Caco-2 (cell line): Measurements from ENCODE around the gene MMEL1. TPM values are rescaled to one million over a fixed set of nuclear protein-coding genes. Genes with fewer than 3 reads are reported as not detected.

Experiments used
- BruUV-seq: library from RNA; stranded (reverse); fragments of 400-500 nt; replicated peaks from 2 replicates; lab custom pipeline; 2021; lab: Mats Ljungman, UMichigan
- CTCF ChIA-PET: fragments of 300-600 bp; sonication (Branson Sonifier 250); formaldehyde crosslinking; loops from one replicate; lab custom pipeline; 2022; ENCODE audit warnings: antibody characterized with exemption; lab: Charles Lee
- POLR2A ChIA-PET: fragments of 300-600 bp; sonication (Branson Sonifier 250); formaldehyde crosslinking; loops from one replicate; lab custom pipeline; 2022; ENCODE audit warnings: antibody characterized with exemption; lab: Charles Lee
- DNase-seq, 2 experiments: peaks; one replicate each; pipeline versions ENCODE4 v3.0.0 to v3.0.0-alpha.2; 2020 to 2022
- H3K27me3 ChIP-seq: replicated peaks from 2 replicates; pipeline ENCODE4 v1.6.0; 2011; ENCODE audit warnings: low read length; ENCODE audit not compliant: control insufficient read depth, insufficient read depth
- H3K36me3 ChIP-seq: 2 replicates; pipeline ENCODE4 v1.5.1; 2011; ENCODE audit warnings: low read length; ENCODE audit not compliant: control insufficient read depth, insufficient read depth
- H3K4me1 ChIP-seq: fragments of 250-450 bp; sonication (Bioruptor Pico); 2 replicates; pipeline ENCODE4 v1.5.1; 2020; ENCODE audit warnings: mild to moderate bottlenecking
- H3K4me3 ChIP-seq: 2 replicates; pipeline ENCODE4 v1.5.1; 2011; ENCODE audit warnings: low read depth, mild to moderate bottlenecking, control low read depth, low read length
- H3K9me3 ChIP-seq: fragments of 250-450 bp; sonication (Bioruptor Pico); 2 replicates; pipeline ENCODE4 v1.5.1; 2020; ENCODE audit warnings: mild to moderate bottlenecking, moderate library complexity
- H3K27ac Mint-ChIP-seq: one replicate; pipeline ENCODE4 v1.8.0; 2022; ENCODE audit warnings: mixed read lengths; ENCODE audit not compliant: unreplicated experiment
- H3K27me3 Mint-ChIP-seq: one replicate; pipeline ENCODE4 v1.8.0; 2022; ENCODE audit warnings: mixed read lengths; ENCODE audit not compliant: insufficient read depth, unreplicated experiment
- H3K36me3 Mint-ChIP-seq: one replicate; pipeline ENCODE4 v1.8.0; 2022; ENCODE audit warnings: mild to moderate bottlenecking, mixed read lengths; ENCODE audit not compliant: insufficient read depth, unreplicated experiment
- H3K4me1 Mint-ChIP-seq: one replicate; pipeline ENCODE4 v1.8.0; 2022; ENCODE audit warnings: low read depth, mixed read lengths; ENCODE audit not compliant: unreplicated experiment
- H3K4me3 Mint-ChIP-seq: one replicate; pipeline ENCODE4 v1.8.0; 2022; ENCODE audit warnings: mild to moderate bottlenecking, moderate library complexity, mixed read lengths; ENCODE audit not compliant: unreplicated experiment
- H3K9me3 Mint-ChIP-seq: one replicate; pipeline ENCODE4 v1.8.0; 2022; ENCODE audit warnings: mixed read lengths; ENCODE audit not compliant: unreplicated experiment
- CTCF ChIP-seq, 2 experiments: fragments of 200-600 bp in 1 of 2; IDR thresholded peaks; 1 replicate in 1 of 2; 2 replicates in 1 of 2; pipeline versions ENCODE4 v1.5.1 to v1.8.0; 2011 to 2022; ENCODE audit warnings: antibody characterized with exemption in 1 of 2, control low read depth in 1 of 2, inconsistent platforms in 1 of 2, low read depth in 1 of 2, low read length in 1 of 2, mild to moderate bottlenecking in 1 of 2, moderate library complexity in 1 of 2; ENCODE audit not compliant: insufficient read depth in 1 of 2, severe bottlenecking in 1 of 2, unreplicated experiment in 1 of 2
- intact Hi-C: fragments of 100-400 bp; cut with micrococcal nuclease; formaldehyde crosslinking; loops from one replicate; pipeline ENCODE4 v1.10.0; 2022; ENCODE audit not compliant: unreplicated experiment
- total RNA-seq: library from RNA; stranded (reverse); gene quantifications from 2 replicates; pipeline ENCODE4 v1.2.3, GENCODE V29; 2022

MMEL1 gene
- total RNA-seq, 1 experiment from 2014 or later, result not detected

DNA sequence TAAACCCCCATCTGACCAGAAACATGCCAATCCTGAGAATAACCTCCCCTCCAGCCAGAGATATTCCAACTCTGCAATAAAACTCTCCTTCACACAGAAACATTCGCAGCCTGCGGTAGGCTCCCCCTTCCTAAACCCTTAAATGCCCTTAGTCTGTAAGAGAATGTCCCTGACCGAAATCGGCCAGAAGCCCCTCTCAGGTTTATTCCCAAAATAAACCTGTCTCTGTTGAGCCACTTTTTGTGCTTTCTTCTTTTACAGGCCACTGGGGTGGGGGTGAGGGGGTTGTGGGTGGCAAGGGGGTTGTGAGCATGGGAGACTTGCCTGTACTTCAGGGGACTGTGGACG lies 41.6 kb downstream of the MMEL1 start:
- ChIA-PET POLR2A (no interaction called here), CTCF (no interaction called here)
- H3K4me1 Mint-ChIP-seq, result no peaks in the 10 kb centered on the region
- DNase-seq, result no peak
- Histone ChIP-seq H3K9me3 (no peaks in the 10 kb centered on the region), H3K27me3 (no peaks in the 10 kb centered on the region), H3K36me3 (no peaks in the 10 kb centered on the region), H3K4me3 (no peak overlapping the region), H3K4me1 (no peaks in the 10 kb centered on the region)
- H3K27ac Mint-ChIP-seq, result no peak overlapping the region
- intact Hi-C loops, result no loop called here
- H3K4me3 Mint-ChIP-seq, result no peak overlapping the region
- BruUV-seq, result no TSS peak
- H3K36me3 Mint-ChIP-seq, result peaks cover 3% of the 10 kb centered on the region
- H3K9me3 Mint-ChIP-seq, result no peaks in the 10 kb centered on the region
- no peaks in the 10 kb centered on the region for H3K27me3 Mint-ChIP-seq
- no peak for TF ChIP-seq CTCF (IDR thresholded peaks at IDR 0.05; ENCODE audit: insufficient read depth in 1 of 2, low read depth in 1 of 2, low read length in 1 of 2, severe bottlenecking in 1 of 2, unreplicated experiment in 1 of 2)

DNA sequence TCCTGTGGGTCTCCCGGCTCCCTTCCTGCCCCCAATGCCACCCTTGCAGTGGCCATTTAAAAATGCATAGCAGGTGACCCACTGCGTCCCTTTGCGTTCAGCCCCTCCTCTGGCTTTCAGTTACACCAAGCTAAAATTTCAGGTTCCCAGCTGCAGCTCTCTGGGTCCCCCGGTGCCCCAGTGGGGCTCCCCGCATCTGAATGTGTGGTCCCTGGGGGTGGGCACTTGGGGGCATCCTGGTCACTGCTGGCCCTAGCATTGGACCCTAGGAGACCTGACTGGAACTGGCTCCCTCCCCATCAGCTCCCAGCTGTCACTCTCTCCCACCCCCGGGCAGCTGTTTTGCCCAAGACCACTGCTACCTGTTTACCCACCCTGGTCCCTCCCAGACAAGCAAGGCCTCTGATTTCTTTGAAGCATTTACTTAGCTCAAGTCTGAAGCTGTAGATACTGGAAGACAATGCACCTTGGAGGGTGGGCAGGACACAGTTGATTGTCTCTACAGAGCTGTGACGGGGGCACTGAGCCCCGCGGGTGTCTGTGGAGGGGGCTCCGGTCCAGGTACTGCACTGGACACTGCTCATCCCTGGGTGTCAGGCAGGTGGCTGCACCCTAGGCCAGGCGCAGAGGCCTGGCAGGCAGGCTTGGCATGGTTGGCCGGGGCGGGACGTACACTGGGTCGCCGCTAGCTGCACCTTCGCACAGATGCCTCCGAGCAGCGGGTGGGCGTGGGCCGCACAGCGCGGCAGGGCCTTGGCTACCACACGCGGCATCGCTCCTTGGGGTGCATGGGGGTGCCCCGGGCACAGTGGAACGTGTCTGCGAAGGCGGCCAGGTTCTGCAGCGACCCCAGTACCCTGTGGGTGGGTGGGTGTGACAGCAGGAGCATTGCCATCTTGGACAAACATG lies 42.3 kb downstream of the MMEL1 start:
- Histone ChIP-seq H3K36me3 (no peaks in the 10 kb centered on the region), H3K9me3 (no peaks in the 10 kb centered on the region), H3K27me3 (no peaks in the 10 kb centered on the region), H3K4me1 (no peaks in the 10 kb centered on the region; the same call in 1 of the 2 replicates), H3K4me3 (no peak overlapping the region)
- Mint-ChIP-seq H3K27ac (no peak overlapping the region), H3K4me3 (no peak overlapping the region), H3K4me1 (no peaks in the 10 kb centered on the region), H3K27me3 (no peaks in the 10 kb centered on the region), H3K36me3 (peaks cover 5% of the 10 kb centered on the region), H3K9me3 (no peaks in the 10 kb centered on the region)
- intact Hi-C loops, result no loop called here
- BruUV-seq, result no TSS peak
- TF ChIP-seq CTCF (IDR thresholded peaks at IDR 0.05; ENCODE audit: insufficient read depth in 1 of 2, low read depth in 1 of 2, low read length in 1 of 2, severe bottlenecking in 1 of 2, unreplicated experiment in 1 of 2), result no peak
- POLR2A ChIA-PET, result no interaction called here
- DNase-seq, result peak in 1 of 2 experiments; percentile 13
- CTCF ChIA-PET, result no interaction called here

- ChIA-PET CTCF (no interaction called here), POLR2A (no interaction called here)
- Histone ChIP-seq H3K4me3 (no peak overlapping the region), H3K9me3 (no peaks in the 10 kb centered on the region), H3K4me1 (peaks cover 6% of the 10 kb centered on the region; the same call in 1 of the 2 replicates), H3K36me3 (no peaks in the 10 kb centered on the region), H3K27me3 (no peaks in the 10 kb centered on the region)
- peaks cover 5% of the 10 kb centered on the region for H3K36me3 Mint-ChIP-seq
- H3K27ac Mint-ChIP-seq, result no peak overlapping the region
- no TSS peak for BruUV-seq
- H3K9me3 Mint-ChIP-seq, result no peaks in the 10 kb centered on the region
- no peaks in the 10 kb centered on the region for H3K27me3 Mint-ChIP-seq
- intact Hi-C loops, result loop anchor here (5.0 kb wide), 1 partner anchor 62 kb away; the partner anchor contains the start of gene PANK4
- no peak for TF ChIP-seq CTCF (IDR thresholded peaks at IDR 0.05; ENCODE audit: insufficient read depth in 1 of 2, low read depth in 1 of 2, low read length in 1 of 2, severe bottlenecking in 1 of 2, unreplicated experiment in 1 of 2)
- no peak overlapping the region for H3K4me3 Mint-ChIP-seq
- peak in 1 of 2 experiments; percentile 31 for DNase-seq
- no peaks in the 10 kb centered on the region for H3K4me1 Mint-ChIP-seq
Observed at GRCh38 chr1:2589431-2590232, 43.2 kb downstream of the MMEL1 start.
